ENCODE measurements around the gene ZNF43. TPM values are rescaled to one million over a fixed set of nuclear protein-coding genes. Genes with fewer than 3 reads are reported as not detected.
A peak's percentile ranks its signal among the peaks of the same experiment; 100 is the strongest.

Gene ZNF43
- total RNA-seq, 1 donor from 2014 or later = 84.2 TPM

- peak overlapping the region; percentile 40 for H3K4me3 Mint-ChIP-seq (ENCODE audit: low read depth)
- H3K9me3 Mint-ChIP-seq (ENCODE audit: low read depth) = no peaks in the 10 kb centered on the region
- H3K27ac Mint-ChIP-seq = no peak overlapping the region
- peaks cover 20% of the 10 kb centered on the region for H3K4me1 Mint-ChIP-seq (ENCODE audit: low read depth)
- DNase-seq (ENCODE audit: low spot score, unreplicated experiment) = no peak
- H3K27me3 Mint-ChIP-seq = no peaks in the 10 kb centered on the region
- peaks cover 26% of the 10 kb centered on the region for H3K36me3 Mint-ChIP-seq (ENCODE audit: insufficient read depth)
- TF ChIP-seq CTCF (IDR thresholded peaks at IDR 0.05; ENCODE audit: unreplicated experiment) = no peak
Observed at GRCh38 chr19:21848706-21849105, 12.7 kb upstream of the ZNF43 start.

GRCh38 chr19:21843081-21843480 lies 7.1 kb upstream of the ZNF43 start:
- no peak for DNase-seq (ENCODE audit: low spot score, unreplicated experiment)
- Mint-ChIP-seq H3K27ac (no peak overlapping the region), H3K36me3 (ENCODE audit: insufficient read depth) (peaks cover 38% of the 10 kb centered on the region), H3K27me3 (no peaks in the 10 kb centered on the region), H3K4me3 (ENCODE audit: low read depth) (no peak overlapping the region), H3K9me3 (ENCODE audit: low read depth) (no peaks in the 10 kb centered on the region), H3K4me1 (ENCODE audit: low read depth) (peaks cover 2% of the 10 kb centered on the region)
- TF ChIP-seq CTCF (IDR thresholded peaks at IDR 0.05; ENCODE audit: unreplicated experiment) = no peak

GRCh38 chr19:21841488-21842097 lies 5.6 kb upstream of the ZNF43 start:
- Mint-ChIP-seq H3K36me3 (ENCODE audit: insufficient read depth) (peaks cover 37% of the 10 kb centered on the region), H3K27me3 (no peaks in the 10 kb centered on the region), H3K9me3 (ENCODE audit: low read depth) (no peaks in the 10 kb centered on the region), H3K27ac (no peak overlapping the region), H3K4me1 (ENCODE audit: low read depth) (peaks cover 7% of the 10 kb centered on the region), H3K4me3 (ENCODE audit: low read depth) (no peak overlapping the region)
- no peak for DNase-seq (ENCODE audit: low spot score, unreplicated experiment)
- TF ChIP-seq CTCF (IDR thresholded peaks at IDR 0.05; ENCODE audit: unreplicated experiment) = no peak

- Mint-ChIP-seq H3K9me3 (ENCODE audit: low read depth) (no peaks in the 10 kb centered on the region), H3K36me3 (ENCODE audit: insufficient read depth) (peaks cover 33% of the 10 kb centered on the region), H3K27me3 (no peaks in the 10 kb centered on the region), H3K27ac (no peak overlapping the region), H3K4me3 (ENCODE audit: low read depth) (no peak overlapping the region), H3K4me1 (ENCODE audit: low read depth) (peaks cover 8% of the 10 kb centered on the region)
- DNase-seq (ENCODE audit: low spot score, unreplicated experiment) = no peak
- no peak for TF ChIP-seq CTCF (IDR thresholded peaks at IDR 0.05; ENCODE audit: unreplicated experiment)
Observed at GRCh38 chr19:21841081-21841480, 5.1 kb upstream of the ZNF43 start.

- DNase-seq (ENCODE audit: low spot score, unreplicated experiment) = no peak
- Mint-ChIP-seq H3K9me3 (ENCODE audit: low read depth) (peaks cover 2% of the 10 kb centered on the region), H3K4me1 (ENCODE audit: low read depth) (peaks cover 10% of the 10 kb centered on the region), H3K36me3 (ENCODE audit: insufficient read depth) (peaks cover 32% of the 10 kb centered on the region), H3K27ac (peak overlapping the region; percentile 73), H3K27me3 (no peaks in the 10 kb centered on the region), H3K4me3 (ENCODE audit: low read depth) (no peak overlapping the region)
- TF ChIP-seq CTCF (IDR thresholded peaks at IDR 0.05; ENCODE audit: unreplicated experiment) = no peak
Observed at GRCh38 chr19:21839976-21840375, 4.0 kb upstream of the ZNF43 start.

All from progenitor cell of endocrine pancreas (in vitro differentiated cells).